HepG2 (cell line): ENCODE measurements around the gene TGM4. TPM values are rescaled to one million over a fixed set of nuclear protein-coding genes. Genes with fewer than 3 reads are reported as not detected.
A peak's percentile ranks its signal among the peaks of the same experiment; 100 is the strongest.

Experiments used
- ATAC-seq: fragments of 200-7000 bp; cut with Tn5 transposase; 3 replicates; pipeline ENCODE4 v1.9.1; 2020; ENCODE audit warnings: mild to moderate bottlenecking, moderate library complexity
- BruUV-seq: library from RNA; stranded (reverse); fragments of 400-500 nt; replicated peaks from 2 replicates; lab custom pipeline; 2021; lab: Mats Ljungman, UMichigan
- CTCF ChIA-PET: fragments of 300-600 bp; formaldehyde crosslinking; extraction: SDS; loops from one replicate; lab custom pipeline; 2021; ENCODE audit warnings: low total read pairs, inconsistent platforms, low intra/inter-chr PET ratio; lab: Yijun Ruan, JAX
- POLR2A ChIA-PET: fragments of 350-600 bp; sonication (Branson Sonifier 250); formaldehyde crosslinking; loops from one replicate; lab custom pipeline; 2020; ENCODE audit warnings: antibody characterized with exemption, inconsistent platforms; lab: Yijun Ruan, JAX
- DNase-seq: peaks from one replicate; pipeline ENCODE4 v3.0.0-alpha.2; 2015; ENCODE audit warnings: low spot score
- FAIRE-seq: peaks from 3 replicates; lab custom pipeline; 2011; peaks lifted over from hg19 to GRCh38; lab: Jason Lieb, UNC
- H2AFZ ChIP-seq: one replicate; pipeline ENCODE4 v1.6.1; 2011; ENCODE audit warnings: low read length, inconsistent platforms
- H3K27ac ChIP-seq: fragments of 300-600 bp; 3 replicates; pipeline ENCODE4 v1.8.0; 2011; ENCODE audit warnings: mixed run types, mild to moderate bottlenecking, mixed read lengths, low read length, inconsistent platforms; ENCODE audit not compliant: insufficient read depth; ENCODE audit errors: extremely low read length
- H3K27me3 ChIP-seq, 2 experiments: fragments of 200-600 bp in 1 of 2; 2 replicates in 1 of 2; 3 replicates in 1 of 2; pipeline versions ENCODE4 v1.6.0 to v1.8.0; 2011; ENCODE audit warnings: low read length in 2 of 2, mild to moderate bottlenecking in 2 of 2, moderate library complexity in 2 of 2, inconsistent platforms in 1 of 2; ENCODE audit not compliant: insufficient read depth in 2 of 2, control insufficient read depth in 1 of 2
- H3K36me3 ChIP-seq, 2 experiments: fragments of 200-600 bp in 1 of 2; replicated peaks in 1 of 2; 2 replicates in 1 of 2; 3 replicates in 1 of 2; pipeline versions ENCODE4 v1.5.1 to v1.8.0; 2011; ENCODE audit warnings: low read length in 2 of 2, inconsistent platforms in 1 of 2; ENCODE audit not compliant: insufficient read depth in 2 of 2, control insufficient read depth in 1 of 2
- H3K4me1 ChIP-seq: 2 replicates; pipeline ENCODE4 v1.5.1; 2012; ENCODE audit warnings: low read length, inconsistent platforms; ENCODE audit not compliant: insufficient read depth
- H3K4me2 ChIP-seq: 2 replicates; pipeline ENCODE4 v1.6.0; 2011; ENCODE audit warnings: low read depth, low read length, inconsistent platforms
- H3K4me3 ChIP-seq, 3 experiments: fragments of 200-600 bp in 1 of 3; sonication (generic), shearing (Covaris generic) in 1 of 3; replicated peaks in 1 of 3; 2 replicates each; pipeline ENCODE4 v1.5.1; 2011 to 2016; ENCODE audit warnings: low read length in 3 of 3, inconsistent platforms in 2 of 3, low read depth in 2 of 3, mild to moderate bottlenecking in 2 of 3, control low read depth in 1 of 3, mixed read lengths in 1 of 3; ENCODE audit not compliant: insufficient read depth in 1 of 3
- H3K79me2 ChIP-seq: one replicate; pipeline ENCODE4 v1.6.1; 2011; ENCODE audit warnings: low read length, inconsistent platforms; ENCODE audit not compliant: insufficient read depth
- H3K9ac ChIP-seq: 2 replicates; pipeline ENCODE4 v1.6.0; 2011; ENCODE audit warnings: mild to moderate bottlenecking, low read depth, low read length, inconsistent platforms; ENCODE audit not compliant: insufficient read depth
- H3K9me3 ChIP-seq: 2 replicates; pipeline ENCODE4 v1.5.1; 2012; ENCODE audit warnings: mild to moderate bottlenecking, low read length
- H4K20me1 ChIP-seq: 2 replicates; pipeline ENCODE4 v1.6.0; 2011; ENCODE audit warnings: inconsistent platforms, mild to moderate bottlenecking, low read length, moderate library complexity; ENCODE audit not compliant: insufficient read depth
- AGO2 ChIP-seq: fragments of 200-400 bp; formaldehyde crosslinking; optimal IDR thresholded peaks from 2 replicates; pipeline ENCODE3; 2017; ENCODE audit warnings: mild to moderate bottlenecking, low read depth, low read length, moderate library complexity
- CEBPZ ChIP-seq: IDR thresholded peaks from 2 replicates; pipeline ENCODE4 v1.6.1; 2012; ENCODE audit warnings: low read length, improper control_type of control experiment
- MTF1 ChIP-seq: sonication (generic); formaldehyde crosslinking; IDR thresholded peaks from 2 replicates; pipeline ENCODE4 v1.5.0; 2020; ENCODE audit warnings: missing genetic modification reagents
- RFX1 ChIP-seq: fragments of 450-650 bp; IDR thresholded peaks from 2 replicates; pipeline ENCODE4 v1.6.1; 2017
- ZBTB25 ChIP-seq: IDR thresholded peaks from 2 replicates; pipeline ENCODE4 v1.6.1; 2018; ENCODE audit warnings: missing genetic modification reagents
- WGBS: methylation state at CpG from one replicate; pipeline ENCODE4 v1.1.6; 2017; ENCODE audit warnings: low lambda C conversion rate; 5-methylcytosine and 5-hydroxymethylcytosine counted together
- in situ Hi-C: cut with HindIII; loops from 2 replicates; pipeline ENCODE4 v1.10.0; 2017; ENCODE audit warnings: low pct_unique_long_range_greater_than_20kb; ENCODE audit not compliant: extremely low pct_ligation_motif_present
- intact Hi-C: fragments of 100-400 bp; cut with micrococcal nuclease; formaldehyde crosslinking; loops from one replicate; pipeline ENCODE4 v1.10.0; 2022; ENCODE audit not compliant: unreplicated experiment
- polyA plus RNA-seq, 8 experiments: library from polyadenylated mRNA; depleted of rRNA in 3 of 8; stranded (reverse) in 7 of 8; unstranded in 1 of 8; fragments of >200 nt; fragmentation: Illumina TruSeq in 4 of 8; extraction: Trizol in 4 of 8; gene quantifications; 2 replicates each; pipeline versions ENCODE4 v1.2.1 to v1.2.3, GENCODE V29; 2011 to 2016; ENCODE audit warnings: low read depth in 4 of 8, missing spikeins in 1 of 8, mixed read lengths in 1 of 8; ENCODE audit not compliant: insufficient read depth in 1 of 8
- total RNA-seq, 5 experiments: library from RNA; depleted of rRNA; stranded (reverse); fragments of >200 nt; fragmentation: Illumina TruSeq; extraction: Trizol; gene quantifications; 2 replicates each; pipeline ENCODE4 v1.2.3, GENCODE V29; 2016; ENCODE audit warnings: low read depth in 1 of 5

TGM4 gene
- total and polyA plus RNA-seq, 2 of the 13 experiments (the other 11 are each of a cell fraction or from before 2014, with no cell fraction given): 0.07 to 0.15 TPM

- TF ChIP-seq CEBPZ: no peak
- TF ChIP-seq ZBTB25 (CRISPR knock-in tag): no peak
- TF ChIP-seq RFX1: no peak
Measured at GRCh38 chr3:44915702-44916438, 41.5 kb downstream of the TGM4 start (continued).

GRCh38 chr3:44918087-44918486 is 43.7 kb downstream of the TGM4 start:
- H3K79me2 ChIP-seq: no peaks in the 10 kb centered on the region
- H3K9ac ChIP-seq: no peak overlapping the region
- ATAC-seq (no peak), FAIRE-seq (no peak), DNase-seq (no peak)
- in situ Hi-C loops: loop anchor here (5.0 kb wide), 1 partner anchor 381 kb away; no protein-coding TSS in a partner anchor
- H3K9me3 ChIP-seq: no peaks in the 10 kb centered on the region
- 0 out of 5 replicates have a peak, but pooled peaks cover 0 to 3% of the 10 kb centered on the region in 2 experiments for H3K36me3 ChIP-seq
- WGBS: 85% methylated on average over 6 of the region's 12 CpGs
- H2AFZ ChIP-seq: no peak overlapping the region
- H4K20me1 ChIP-seq: no peaks in the 10 kb centered on the region
- H3K4me3 ChIP-seq: no peak overlapping the region
- no peaks in the 10 kb centered on the region for H3K4me1 ChIP-seq
- BruUV-seq: no TSS peak
- TF ChIP-seq AGO2 (peak; percentile 27), MTF1 (CRISPR knock-in tag) (no peak)
- no peak overlapping the region for H3K27ac ChIP-seq
- ChIA-PET CTCF (no interaction called here), POLR2A (no interaction called here)
- intact Hi-C loops: no loop called here
- no peaks in the 10 kb centered on the region for H3K27me3 ChIP-seq
- no peak overlapping the region for H3K4me2 ChIP-seq
